GM12865 (cell line): Measurements from ENCODE around the gene ATP6V0E2.
"Not testable (repeated sequence)": the region's sequence is repeated elsewhere in the genome, so short reads cannot be mapped to it uniquely, and the experiment has no call there.

ENCODE experiments used
- DNase-seq: peaks from one replicate; pipeline ENCODE4 v3.0.0; 2010; ENCODE audit warnings: low read depth
- H3K4me3 ChIP-seq: 2 replicates; pipeline ENCODE4 v1.5.1; 2011; ENCODE audit warnings: mild to moderate bottlenecking, low read depth, low read length, control low read depth

ATP6V0E2 gene

DNA sequence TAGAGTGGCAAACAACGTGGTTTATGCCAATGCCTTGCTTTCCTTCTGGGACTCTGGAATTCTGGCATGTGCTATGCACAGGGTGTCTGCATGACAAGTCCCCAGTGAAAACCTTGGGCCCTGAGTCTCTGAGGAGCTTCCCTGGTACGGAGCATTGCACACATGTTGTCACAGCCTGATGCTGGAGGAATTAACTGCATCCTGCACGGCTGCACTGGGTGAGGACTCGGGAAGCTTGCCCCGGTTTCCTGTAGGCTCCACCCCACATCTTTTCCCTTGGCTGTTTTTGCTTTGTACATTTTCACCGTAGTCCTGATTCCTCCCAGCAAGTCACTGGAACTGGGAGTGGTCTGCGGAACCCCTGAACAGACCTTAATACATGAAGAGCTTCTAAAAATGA lies 52.6 kb downstream of the ATP6V0E2 start:
- not testable (repeated sequence) for DNase-seq, H3K4me3 ChIP-seq
